Subcutaneous adipose tissue (tissue), 4 donors: ENCODE measurements around the gene SERPINI2. TPM values are rescaled to one million over a fixed set of nuclear protein-coding genes. Genes with fewer than 3 reads are reported as not detected.

Experiments used
- CTCF ChIP-seq: fragments of 450-650 bp; IDR thresholded peaks from one replicate; pipeline ENCODE4 v1.5.1; 2016; ENCODE audit warnings: low read depth, mild to moderate bottlenecking, control low read depth, antibody characterized with exemption, moderate library complexity
- total RNA-seq, 4 donors: library from RNA; depleted of rRNA; stranded (reverse); fragments of >200 nt; gene quantifications; one replicate each; pipeline ENCODE4 v1.1.0, GENCODE V29; 2016

Gene SERPINI2
- total RNA-seq, 4 donors from 2014 or later: 1.3 TPM; not detected in 3

- no peak for TF ChIP-seq CTCF
Observed at GRCh38 chr3:167493244-167493643, 19.4 kb upstream of the SERPINI2 start.

- no peak for TF ChIP-seq CTCF
Observed at GRCh38 chr3:167491621-167492020, 17.8 kb upstream of the SERPINI2 start.

- TF ChIP-seq CTCF: no peak
Observed at GRCh38 chr3:167489571-167489970, 15.7 kb upstream of the SERPINI2 start.

- no peak for TF ChIP-seq CTCF
Observed at GRCh38 chr3:167487556-167487955, 13.7 kb upstream of the SERPINI2 start.

GRCh38 chr3:167484551-167484950 lies 10.7 kb upstream of the SERPINI2 start:
- no peak for TF ChIP-seq CTCF

GRCh38 chr3:167483708-167484475 lies 10.1 kb upstream of the SERPINI2 start:
- TF ChIP-seq CTCF: no peak

GRCh38 chr3:167481164-167481563 lies 7.3 kb upstream of the SERPINI2 start:
- no peak for TF ChIP-seq CTCF
